Mucosa of descending colon (tissue), 3 donors: Measurements from ENCODE around the gene URI1. TPM values are rescaled to one million over a fixed set of nuclear protein-coding genes. Genes with fewer than 3 reads are reported as not detected.

Experiments used
- ATAC-seq: fragments of 200-7000 bp; cut with Tn5 transposase; one replicate; pipeline ENCODE4 v1.9.1; 2020; ENCODE audit warnings: mild to moderate bottlenecking, moderate library complexity
- DNase-seq, 3 donors: peaks; one replicate each; pipeline ENCODE4 v3.0.0-alpha.2; 2020
- H3K36me3 ChIP-seq: fragments of 200-600 bp; one replicate; pipeline ENCODE4 v1.8.0; 2021; ENCODE audit warnings: low read depth, mild to moderate bottlenecking
- H3K4me1 ChIP-seq: fragments of 200-600 bp; one replicate; pipeline ENCODE4 v1.8.0; 2021; ENCODE audit warnings: low read depth, mild to moderate bottlenecking
- H3K4me3 ChIP-seq: fragments of 200-600 bp; one replicate; pipeline ENCODE4 v1.8.0; 2021; ENCODE audit warnings: mild to moderate bottlenecking
- H3K9me3 ChIP-seq: fragments of 200-600 bp; one replicate; pipeline ENCODE4 v1.8.0; 2021; ENCODE audit warnings: mild to moderate bottlenecking
- CTCF ChIP-seq: fragments of 200-600 bp; IDR thresholded peaks from one replicate; pipeline ENCODE4 v1.8.0; 2022; ENCODE audit warnings: antibody characterized with exemption, mild to moderate bottlenecking
- intact Hi-C, 2 donors: fragments of 100-400 bp; cut with DNase I in 1 of 2; cut with micrococcal nuclease in 1 of 2; formaldehyde crosslinking; loops; one replicate each; pipeline versions ENCODE4 v1.11.0 to v1.11.1; 2022; cut with DNase I, micrococcal nuclease
- total RNA-seq, 3 donors: library from RNA; stranded (reverse); fragmentation: NEBNext Ultra II Directional in 2 of 3; extraction: Animal tissue kit (Norgen Biotek cat#: 25700) in 2 of 3; gene quantifications; one replicate each; pipeline versions ENCODE4 v1.2.1 to v1.2.4, GENCODE V29; 2021 to 2023
- donor health status: DM: no; HTN: no; CAD: no; lungs with moderate emphysema.
- donor health status: DM: no; HTN: no; CAD: no.
- donor health status: DM: no; HTN: yes; CAD: no.

URI1 gene
- total RNA-seq, 3 donors from 2014 or later, result 40.0 to 65.5 (median 43.4) TPM

GRCh38 chr19:30014770-30015169 is 72.7 kb downstream of the URI1 start:
- no peaks in the 10 kb centered on the region for H3K36me3 ChIP-seq
- no peak for DNase-seq
- no peak for ATAC-seq
- intact Hi-C loops, result no loop called here
- no peak for TF ChIP-seq CTCF
- no peaks in the 10 kb centered on the region for H3K4me1 ChIP-seq
- H3K4me3 ChIP-seq, result no peak overlapping the region
- no peaks in the 10 kb centered on the region for H3K9me3 ChIP-seq

GRCh38 chr19:30017172-30017571 is 75.1 kb downstream of the URI1 start:
- no peak for ATAC-seq
- intact Hi-C loops, result no loop called here
- Histone ChIP-seq H3K4me3 (no peak overlapping the region), H3K9me3 (no peaks in the 10 kb centered on the region), H3K36me3 (no peaks in the 10 kb centered on the region), H3K4me1 (no peaks in the 10 kb centered on the region)
- no peak for TF ChIP-seq CTCF
- DNase-seq, result no peak

- H3K36me3 ChIP-seq, result no peaks in the 10 kb centered on the region
- H3K4me3 ChIP-seq, result no peak overlapping the region
- H3K9me3 ChIP-seq, result no peaks in the 10 kb centered on the region
- TF ChIP-seq CTCF, result no peak
- no peak for ATAC-seq
- H3K4me1 ChIP-seq, result no peaks in the 10 kb centered on the region
- intact Hi-C loops, result no loop called here
- DNase-seq, result no peak
Measured at GRCh38 chr19:30020189-30020588, 78.2 kb downstream of the URI1 start.

GRCh38 chr19:30022659-30023058 is 80.6 kb downstream of the URI1 start:
- intact Hi-C loops, result no loop called here
- DNase-seq (no peak), ATAC-seq (no peak)
- no peaks in the 10 kb centered on the region for H3K36me3 ChIP-seq
- no peak overlapping the region for H3K4me3 ChIP-seq
- no peak for TF ChIP-seq CTCF
- H3K4me1 ChIP-seq, result no peaks in the 10 kb centered on the region
- H3K9me3 ChIP-seq, result no peaks in the 10 kb centered on the region

GRCh38 chr19:30023330-30023729 is 81.3 kb downstream of the URI1 start:
- ATAC-seq, result peak; percentile 20
- TF ChIP-seq CTCF, result no peak
- intact Hi-C loops, result no loop called here
- DNase-seq, result no peak
- Histone ChIP-seq H3K4me3 (no peak overlapping the region), H3K9me3 (no peaks in the 10 kb centered on the region), H3K4me1 (no peaks in the 10 kb centered on the region), H3K36me3 (no peaks in the 10 kb centered on the region)

- no peak overlapping the region for H3K4me3 ChIP-seq
- TF ChIP-seq CTCF, result no peak
- ATAC-seq, result no peak
- intact Hi-C loops, result no loop called here
- H3K36me3 ChIP-seq, result no peaks in the 10 kb centered on the region
- H3K4me1 ChIP-seq, result no peaks in the 10 kb centered on the region
- no peaks in the 10 kb centered on the region for H3K9me3 ChIP-seq
- DNase-seq, result no peak
Measured at GRCh38 chr19:30024091-30024490, 82.1 kb downstream of the URI1 start.
